A204.1 (cell line): ENCODE data around the gene MAD2L1.

ENCODE experiments used
- FAIRE-seq: peaks from 2 replicates; lab custom pipeline; 2012; peaks lifted over from hg19 to GRCh38; lab: Jason Lieb, UNC

Gene MAD2L1

DNA sequence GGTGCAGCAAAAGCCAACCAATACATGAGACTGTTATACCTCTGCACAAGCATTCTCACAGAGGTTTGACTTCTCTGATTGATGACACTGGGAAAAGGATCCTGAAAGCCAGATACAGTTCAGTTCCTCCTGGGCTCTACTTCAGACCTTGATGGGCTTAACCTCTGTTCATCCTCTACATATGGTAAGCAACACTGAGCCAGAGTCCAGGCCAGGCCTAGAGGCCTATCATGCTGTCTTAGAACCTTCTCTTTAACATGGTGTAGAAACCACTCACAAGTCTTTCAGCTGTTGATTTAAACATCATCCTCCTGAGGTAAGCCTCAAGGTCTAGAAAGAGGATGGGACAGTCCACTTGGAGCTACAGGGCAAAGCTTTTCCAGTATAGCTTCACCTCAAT is 9.2 kb downstream of the MAD2L1 start:
- no peak for FAIRE-seq

- peak; percentile 97 for FAIRE-seq
Observed at GRCh38 chr4:120056246-120056645, 10.4 kb downstream of the MAD2L1 start.

GRCh38 chr4:120055795-120056194 is 10.9 kb downstream of the MAD2L1 start:
- no peak for FAIRE-seq

DNA sequence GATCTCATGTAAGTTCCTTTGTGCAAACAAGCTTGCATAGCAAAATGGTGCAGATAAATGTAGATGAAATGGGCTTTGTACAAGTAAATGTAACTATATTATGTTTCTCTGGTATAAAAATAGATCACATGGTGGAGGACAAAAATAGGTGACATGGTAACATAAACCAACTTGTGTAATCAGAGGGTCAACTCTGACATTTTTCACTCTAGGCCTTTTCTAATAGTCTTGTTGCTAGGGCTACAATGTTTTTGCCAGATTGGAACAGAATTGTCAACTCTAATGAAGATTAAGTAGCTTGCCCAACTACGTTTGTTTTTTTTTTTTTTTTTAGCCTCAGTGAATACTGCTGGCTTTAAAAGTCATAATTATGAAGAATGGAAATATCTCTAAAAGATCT is 11.5 kb downstream of the MAD2L1 start:
- no peak for FAIRE-seq

GRCh38 chr4:120053911-120054310 is 12.7 kb downstream of the MAD2L1 start:
- FAIRE-seq, result no peak

- no peak for FAIRE-seq
Observed at GRCh38 chr4:120052856-120053255, 13.8 kb downstream of the MAD2L1 start.

DNA sequence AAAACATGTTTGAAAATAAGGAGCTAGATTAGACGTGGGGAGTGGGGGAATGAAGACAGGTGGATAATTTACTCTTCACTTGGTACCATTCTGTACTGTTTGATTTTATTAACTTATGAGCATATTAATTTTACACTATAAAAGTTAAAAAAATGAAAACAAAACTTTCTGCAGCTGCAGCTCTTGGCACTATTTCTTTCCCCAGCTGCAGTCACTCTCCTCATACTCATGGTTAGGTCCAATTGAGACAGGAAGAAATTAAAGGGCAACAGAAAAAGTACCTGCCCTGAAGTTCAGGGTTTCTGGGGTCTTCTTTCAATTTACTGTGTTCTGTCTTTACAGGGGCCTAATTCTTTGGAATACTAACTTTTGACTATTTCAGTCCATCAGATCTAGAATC is 15.4 kb downstream of the MAD2L1 start:
- FAIRE-seq, result no peak

GRCh38 chr4:120049732-120050494 is 16.7 kb downstream of the MAD2L1 start:
- peak; percentile 89 for FAIRE-seq

- FAIRE-seq, result no peak
Observed at GRCh38 chr4:120043828-120044227, 22.8 kb downstream of the MAD2L1 start.

GRCh38 chr4:120037411-120037810 is 29.2 kb downstream of the MAD2L1 start:
- FAIRE-seq, result no peak

DNA sequence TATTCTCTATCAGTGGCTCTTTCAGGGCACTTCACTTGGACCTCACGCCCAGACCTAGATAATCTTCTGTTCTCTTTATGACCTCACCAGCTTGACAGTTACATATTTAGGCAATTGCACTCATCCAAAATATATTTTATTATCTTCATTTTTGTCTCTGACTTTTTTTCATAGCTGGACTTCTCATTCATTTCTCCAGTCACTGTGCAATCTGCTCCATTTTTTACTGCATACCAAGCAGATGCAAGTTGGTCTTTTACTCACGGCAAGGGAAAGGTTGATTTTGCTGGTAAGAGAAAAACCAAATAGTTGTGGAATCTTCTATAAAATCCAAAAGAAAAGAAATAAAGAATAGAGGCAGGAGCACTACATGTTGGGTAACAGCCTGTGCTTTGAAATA is 31.7 kb downstream of the MAD2L1 start:
- FAIRE-seq, result no peak

GRCh38 chr4:120026853-120027252 is 39.8 kb downstream of the MAD2L1 start:
- peak; percentile 34 for FAIRE-seq

- no peak for FAIRE-seq
Observed at GRCh38 chr4:120025516-120025915, 41.1 kb downstream of the MAD2L1 start.

- no peak for FAIRE-seq
Observed at GRCh38 chr4:120018786-120019185, 47.9 kb downstream of the MAD2L1 start.

DNA sequence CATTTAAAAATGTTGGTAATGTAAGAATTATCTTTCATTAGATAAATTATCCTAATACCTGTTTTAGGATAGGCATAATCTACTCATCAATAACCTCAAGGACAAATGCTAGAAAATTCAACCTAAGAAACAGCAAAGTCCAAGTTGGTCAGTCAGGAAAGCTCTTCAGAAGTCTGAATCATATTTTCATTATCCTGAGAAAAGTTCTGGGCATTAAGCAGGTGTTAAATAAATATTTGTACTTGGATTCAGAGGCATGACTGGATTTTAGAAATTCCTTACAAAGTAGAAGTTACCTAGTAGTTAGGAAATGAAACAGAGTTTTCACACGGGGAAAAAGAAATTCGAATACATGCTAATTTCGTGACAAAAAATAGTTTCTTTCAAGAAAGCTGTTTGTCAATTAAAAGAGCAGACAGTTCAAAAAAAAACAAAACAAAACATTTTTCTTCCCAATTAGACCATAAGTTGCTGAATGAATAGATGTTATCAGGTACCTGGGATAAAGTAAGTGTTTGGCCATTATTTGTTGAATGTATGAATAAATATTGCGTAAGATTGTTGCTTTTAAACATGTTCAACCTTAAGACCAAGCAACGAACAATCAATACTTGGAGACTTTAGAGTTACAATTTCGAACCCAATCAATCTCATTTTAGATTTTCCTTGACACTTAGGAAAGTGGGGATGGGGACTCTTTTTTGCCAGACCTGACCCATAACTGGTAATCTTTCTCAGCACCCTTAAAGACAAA is 48.5 kb downstream of the MAD2L1 start:
- FAIRE-seq, result no peak

DNA sequence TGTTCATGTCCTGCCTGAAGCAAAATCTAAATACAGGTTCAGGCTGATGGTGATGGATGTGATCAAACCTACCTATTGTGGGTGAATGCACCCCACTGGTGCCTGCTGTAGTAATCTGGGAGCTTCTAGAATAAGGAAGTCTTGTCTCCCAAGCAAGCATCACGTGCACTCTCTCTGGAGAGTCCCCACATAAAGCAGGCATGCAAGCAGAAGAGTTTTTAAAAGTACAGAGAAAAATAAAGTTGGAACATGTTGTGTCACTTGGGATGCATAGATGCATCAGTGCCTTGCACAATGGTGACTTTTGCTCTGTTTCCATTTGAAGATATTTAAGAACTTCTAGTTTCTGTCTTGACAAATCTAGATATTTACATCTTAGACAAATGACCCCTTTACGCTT is 54.9 kb downstream of the MAD2L1 start:
- FAIRE-seq, result no peak

GRCh38 chr4:120010646-120011045 is 56.0 kb downstream of the MAD2L1 start:
- FAIRE-seq, result no peak

- no peak for FAIRE-seq
Observed at GRCh38 chr4:120009731-120010130, 56.9 kb downstream of the MAD2L1 start.

DNA sequence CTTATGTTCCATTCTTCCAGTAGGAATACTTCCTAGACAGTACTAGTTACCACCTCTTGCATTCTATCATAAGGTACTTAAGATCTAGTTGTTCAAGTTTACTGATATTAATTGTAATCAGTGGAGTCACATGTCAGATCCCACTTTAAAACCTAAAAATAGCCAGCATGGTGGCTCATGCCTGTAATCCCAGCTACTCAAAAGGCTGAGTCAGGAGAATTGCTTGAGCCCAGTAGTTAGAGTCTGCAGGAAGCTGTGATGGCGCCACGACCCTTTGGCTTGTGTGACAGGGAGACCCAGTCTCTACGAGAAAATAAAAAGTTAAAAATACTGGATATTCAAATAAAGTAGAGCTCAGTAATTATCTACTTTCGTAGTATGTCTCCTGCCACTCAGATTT is 57.7 kb downstream of the MAD2L1 start:
- no peak for FAIRE-seq

DNA sequence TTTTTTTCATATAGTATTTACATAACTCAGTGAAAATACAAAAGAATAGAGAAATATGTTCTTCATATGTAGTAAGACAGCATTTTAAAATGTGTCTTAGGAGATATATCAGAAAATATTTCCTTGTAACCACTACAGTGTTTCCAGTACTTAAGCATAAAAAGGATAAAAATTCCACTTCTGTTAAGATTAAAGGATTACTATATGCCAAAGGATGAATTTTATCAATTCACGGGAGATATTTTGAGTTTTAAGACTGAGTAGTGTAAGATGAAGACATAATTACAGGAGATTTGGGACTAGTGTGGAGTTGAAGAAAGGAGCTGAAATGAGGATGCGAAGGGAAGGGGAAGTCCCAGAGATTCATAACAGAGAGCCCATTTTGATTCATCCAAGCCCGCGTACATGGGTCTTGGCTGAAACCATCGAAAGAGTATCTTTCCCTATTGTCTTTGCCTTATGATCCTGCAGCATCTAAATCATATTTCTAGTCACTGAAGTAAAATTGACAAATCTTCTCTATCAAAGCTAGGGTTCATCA is 58.7 kb downstream of the MAD2L1 start:
- FAIRE-seq, result no peak

- no peak for FAIRE-seq
Observed at GRCh38 chr4:120007191-120007871, 59.3 kb downstream of the MAD2L1 start.
